H54 (cell line): Measurements from ENCODE around the gene IKBIP.
"Not testable (repeated sequence)": the region's sequence is repeated elsewhere in the genome, so short reads cannot be mapped to it uniquely, and the experiment has no call there.

Experiments
- DNase-seq: peaks from one replicate; pipeline ENCODE4 v3.0.0; 2011; ENCODE audit warnings: low spot score, mixed read lengths; ENCODE audit not compliant: insufficient read length
- FAIRE-seq: peaks from 3 replicates; lab custom pipeline; 2011; peaks lifted over from hg19 to GRCh38; lab: Jason Lieb, UNC
- POLR2A ChIP-seq: IDR thresholded peaks from 2 replicates; pipeline ENCODE4 v1.6.1; 2011; ENCODE audit warnings: low read depth, mild to moderate bottlenecking, low read length

IKBIP gene

DNA sequence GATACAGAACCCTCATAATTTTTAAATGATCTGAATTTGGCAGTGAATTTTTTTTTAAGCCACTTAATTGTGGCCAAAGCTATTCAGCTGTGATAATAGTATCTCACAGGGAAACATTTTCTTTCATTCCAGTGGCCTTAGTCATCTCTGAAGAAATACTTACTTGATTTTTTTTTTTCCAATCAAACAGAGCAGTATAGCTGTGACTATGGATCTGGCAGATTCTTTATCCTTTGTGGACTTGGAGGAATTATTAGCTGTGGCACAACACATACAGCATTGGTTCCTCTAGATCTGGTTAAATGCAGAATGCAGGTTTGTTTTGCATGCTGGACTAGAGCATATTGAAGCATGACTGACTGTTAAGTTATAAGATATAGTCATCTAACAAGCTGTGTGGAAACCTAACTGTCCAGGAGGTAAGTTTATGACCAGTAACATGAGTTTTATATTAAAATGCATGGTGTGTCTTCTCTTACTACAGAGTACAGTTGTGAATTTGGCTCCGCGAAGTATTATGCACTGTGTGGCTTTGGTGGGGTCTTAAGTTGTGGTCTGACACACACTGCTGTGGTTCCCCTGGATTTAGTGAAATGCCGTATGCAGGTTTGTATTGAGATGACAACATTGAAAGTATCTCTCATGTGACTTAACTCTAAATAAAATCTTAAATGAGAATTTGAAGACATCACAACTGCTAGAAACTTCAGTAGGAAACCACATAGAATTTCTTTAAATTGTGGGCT is 49.2 kb downstream of the IKBIP start:
- FAIRE-seq: peak; percentile 62
- no peak for TF ChIP-seq POLR2A
- no peak for DNase-seq

DNA sequence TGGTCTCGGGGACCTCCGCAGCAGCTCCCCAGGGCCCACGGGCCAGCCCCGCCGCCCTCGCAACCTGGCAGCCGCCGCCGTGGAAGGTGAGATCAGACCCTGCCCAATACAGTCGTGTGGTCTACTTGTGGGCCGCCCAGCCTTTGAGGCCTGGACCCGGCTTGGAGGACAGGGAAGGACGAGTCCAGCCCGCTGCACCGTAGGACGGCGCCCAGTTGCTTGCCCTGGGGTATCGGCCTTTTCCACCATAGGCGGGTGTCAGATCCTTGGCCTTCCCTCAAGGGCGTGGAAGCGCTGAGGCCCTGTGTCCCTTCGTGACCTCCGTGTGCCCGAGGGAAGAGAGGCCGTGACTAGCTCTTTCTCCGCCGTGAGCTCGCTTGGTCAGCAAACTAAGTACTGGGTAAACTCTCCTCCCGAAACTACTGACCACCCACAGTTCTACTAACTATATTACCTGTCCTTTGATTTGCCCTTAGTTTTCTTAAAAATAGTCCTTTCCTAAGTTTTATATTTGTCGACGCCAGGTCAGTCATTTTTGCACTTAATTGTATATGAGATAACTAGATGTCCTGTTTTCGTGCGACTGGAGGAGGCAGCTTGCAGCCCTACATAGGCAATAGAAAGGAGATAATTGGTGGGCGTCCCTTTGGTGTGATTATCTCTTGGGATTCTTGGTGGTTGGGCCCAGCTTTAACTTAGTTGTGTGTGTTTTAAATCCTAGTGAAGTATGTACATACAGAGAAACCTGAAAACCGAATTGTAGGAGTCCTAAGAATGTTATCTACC is 50.3 kb downstream of the IKBIP start:
- FAIRE-seq: no peak
- TF ChIP-seq POLR2A: 0 out of 2 replicates have a peak, but pooled peaks have one; percentile 10
- no peak for DNase-seq

- peak; percentile 98 for TF ChIP-seq POLR2A
- DNase-seq (peak; percentile 91), FAIRE-seq (peak; percentile 91)
These were observed 51.1 kb downstream of the IKBIP start, which contains the start of gene SLC25A3 for GRCh38 chr12:98593351-98594049. TSS of gene SLC25A3 (plus strand) at chr12:98593686. CDS start at chr12:98593979, 293 bp downstream.

DNA sequence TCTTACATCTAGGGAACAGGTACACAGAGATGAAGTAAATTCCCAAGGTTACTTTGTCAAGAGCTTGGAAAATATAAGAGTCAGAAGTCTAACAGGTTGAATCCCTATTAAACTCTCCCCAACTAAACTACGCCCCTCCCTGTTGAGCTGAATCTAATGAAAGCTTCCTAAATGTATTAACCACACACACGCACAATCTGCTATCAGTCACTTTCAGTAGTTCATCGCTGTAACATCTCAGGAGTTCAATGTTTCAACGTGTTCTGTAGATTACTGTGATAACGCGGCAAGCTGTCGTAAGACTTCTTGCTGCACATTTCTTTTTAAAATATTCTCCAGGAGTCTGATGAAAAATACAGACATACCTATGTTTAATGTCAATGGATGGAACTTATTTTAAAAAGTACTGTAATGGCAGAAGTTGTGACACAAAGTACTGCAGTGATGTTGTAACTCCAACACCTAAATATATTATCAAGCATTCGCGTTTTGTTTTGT is 51.7 kb downstream of the IKBIP start:
- DNase-seq (no peak), FAIRE-seq (no peak)
- TF ChIP-seq POLR2A: no peak

GRCh38 chr12:98591209-98591608 is 53.4 kb downstream of the IKBIP start:
- FAIRE-seq (no peak), DNase-seq (no peak)
- TF ChIP-seq POLR2A: no peak

DNA sequence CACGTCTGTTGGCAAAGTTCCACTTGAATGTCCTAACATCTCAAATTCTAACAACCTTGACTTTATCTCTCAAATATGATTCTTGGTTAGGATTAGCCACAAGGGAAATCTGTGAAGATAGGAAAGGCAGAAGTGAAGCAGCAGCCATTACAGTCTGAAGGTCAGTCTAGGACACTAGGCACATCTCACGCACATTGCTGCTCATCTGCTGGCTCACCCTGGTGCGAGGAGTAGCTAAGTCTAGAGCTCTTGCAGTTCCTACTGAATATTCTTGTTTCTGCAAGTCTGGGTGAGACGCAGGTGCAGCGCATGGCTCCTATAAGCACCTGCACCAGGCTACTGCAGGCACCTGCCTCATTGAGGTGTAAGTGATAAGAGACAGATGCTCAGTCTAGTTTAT is 57.5 kb downstream of the IKBIP start:
- DNase-seq (no peak), FAIRE-seq (no peak)

DNA sequence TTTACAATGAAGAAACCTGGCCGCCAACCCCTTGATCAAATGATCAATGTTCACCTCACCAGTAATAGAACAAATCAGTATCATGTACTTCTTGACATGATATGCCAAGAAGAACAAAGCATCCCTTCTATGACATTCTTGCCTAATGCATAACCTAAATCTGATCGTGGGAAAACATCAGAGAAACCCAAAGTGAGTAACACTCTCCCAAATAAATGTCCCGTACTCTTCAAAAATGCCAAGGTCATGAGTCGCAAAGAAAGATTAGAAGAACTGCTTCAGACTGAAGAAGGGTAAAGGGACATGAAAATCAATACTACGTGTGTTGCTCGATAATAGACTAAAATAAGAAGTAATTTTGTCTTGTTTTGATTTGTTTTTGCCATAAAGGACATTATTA is 62.5 kb downstream of the IKBIP start:
- DNase-seq (no peak), FAIRE-seq (peak; percentile 57)
- TF ChIP-seq POLR2A: no peak

More for the DNA sequence above, 57.5 kb downstream of the IKBIP start:
- TF ChIP-seq POLR2A: no peak

DNA sequence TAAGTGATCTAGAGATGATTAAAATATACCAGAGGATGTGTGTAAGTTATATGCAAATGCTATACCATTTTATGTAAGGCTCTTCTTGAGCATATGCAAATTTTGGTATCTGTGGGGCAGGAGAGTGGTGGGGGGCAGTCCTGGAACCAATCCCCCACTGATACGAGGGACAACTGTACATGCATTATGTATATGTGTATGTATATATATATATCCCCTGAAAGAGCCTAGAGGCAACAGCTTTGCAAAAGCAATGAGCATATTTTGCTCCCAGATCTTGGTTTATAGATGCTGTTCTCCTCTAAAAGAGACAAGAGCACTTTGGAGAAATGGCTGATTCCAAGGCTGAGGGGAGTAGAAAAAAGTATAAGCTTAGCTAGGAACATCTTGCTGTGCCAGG is 63.5 kb downstream of the IKBIP start:
- no peak for TF ChIP-seq POLR2A
- no peak for DNase-seq
- no peak for FAIRE-seq

GRCh38 chr12:98580695-98581094 is 63.9 kb downstream of the IKBIP start:
- no peak for TF ChIP-seq POLR2A
- no peak for FAIRE-seq
- no peak for DNase-seq

GRCh38 chr12:98579835-98580234 is 64.8 kb downstream of the IKBIP start:
- no peak for FAIRE-seq
- no peak for DNase-seq
- TF ChIP-seq POLR2A: no peak

- no peak for TF ChIP-seq POLR2A
- FAIRE-seq: no peak
These were observed 65.2 kb downstream of the IKBIP start for GRCh38 chr12:98579347-98579746.

DNA sequence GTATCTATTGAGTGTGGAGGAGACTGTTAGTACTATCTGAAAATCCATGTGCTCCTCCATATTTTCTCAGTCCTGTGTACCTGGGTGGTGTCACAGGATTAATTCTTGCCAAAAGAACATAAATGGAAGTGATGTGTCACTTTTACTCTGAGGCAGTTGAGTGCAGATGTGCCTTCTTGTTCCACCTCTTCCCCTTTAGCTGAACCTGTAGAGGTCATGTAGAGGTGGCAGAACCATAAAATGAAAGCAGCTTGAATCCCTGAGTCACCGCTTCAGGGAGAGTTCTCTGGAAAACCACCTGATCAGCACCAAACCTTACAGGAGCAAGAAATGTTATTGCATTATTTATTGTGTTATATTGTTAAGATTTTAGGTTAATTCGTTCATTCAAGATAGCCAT is 65.8 kb downstream of the IKBIP start:
- DNase-seq: no peak
- peak; percentile 52 for FAIRE-seq
- TF ChIP-seq POLR2A: no peak

More at GRCh38 chr12:98579347-98579746, 65.2 kb downstream of the IKBIP start:
- no peak for DNase-seq

DNA sequence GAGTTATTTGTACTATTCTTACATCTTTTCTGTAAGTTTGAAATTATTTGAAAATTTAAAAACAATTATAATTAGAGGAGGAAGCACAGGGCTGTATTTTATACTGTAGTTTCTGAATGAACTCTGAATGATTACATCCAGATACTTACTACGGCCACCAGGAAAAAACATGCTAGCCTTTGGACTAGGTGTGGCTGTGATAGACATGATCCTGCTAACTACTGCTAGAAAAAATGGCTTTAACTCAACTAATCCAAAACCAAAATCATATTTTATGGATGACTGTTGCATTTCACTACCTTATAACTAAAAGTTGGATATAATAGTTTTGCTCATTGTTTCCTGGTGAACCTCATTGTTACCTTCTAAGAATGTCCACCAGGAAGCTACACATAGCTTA is 66.2 kb downstream of the IKBIP start:
- no peak for DNase-seq
- FAIRE-seq: no peak
- no peak for TF ChIP-seq POLR2A

- DNase-seq, FAIRE-seq: not testable (repeated sequence)
These were observed 67.8 kb downstream of the IKBIP start for GRCh38 chr12:98576795-98577194.
